ENCODE data around the gene PEX1.
"Not testable (repeated sequence)": the region's sequence is repeated elsewhere in the genome, so short reads cannot be mapped to it uniquely, and the experiment has no call there.

Gene PEX1

GRCh38 chr7:92460109-92460508 lies 68.2 kb downstream of the PEX1 start:
- no peak for DNase-seq

GRCh38 chr7:92456236-92456635 lies 72.1 kb downstream of the PEX1 start:
- DNase-seq, result no peak

- DNase-seq, result no peak
Observed at GRCh38 chr7:92451645-92452044, 76.7 kb downstream of the PEX1 start.

GRCh38 chr7:92448205-92448747 lies 80.0 kb downstream of the PEX1 start:
- DNase-seq, result peak; percentile 75 to 76

- peak; percentile 91 to 95 for DNase-seq
Observed at GRCh38 chr7:92447345-92448204, 80.7 kb downstream of the PEX1 start, which contains the start of gene GATAD1. Gene GATAD1, plus strand, starts transcription at chr7:92447482. Its CDS starts 248 bp downstream, at chr7:92447730.

- DNase-seq, result no peak
Observed at GRCh38 chr7:92446869-92447344, 81.4 kb downstream of the PEX1 start.

- DNase-seq, result not testable (repeated sequence)
Observed at GRCh38 chr7:92442720-92443119, 85.6 kb downstream of the PEX1 start.

GRCh38 chr7:92437956-92438491 lies 90.3 kb downstream of the PEX1 start:
- no peak for DNase-seq
